Transverse colon (tissue), 4 donors: Measurements from ENCODE around the gene GRK4. TPM values are rescaled to one million over a fixed set of nuclear protein-coding genes. Genes with fewer than 3 reads are reported as not detected.
"Not testable (repeated sequence)": the region's sequence is repeated elsewhere in the genome, so short reads cannot be mapped to it uniquely, and the experiment has no call there.

Experiments
- DNase-seq: peaks from one replicate; pipeline ENCODE4 v3.0.0-alpha.2; 2019
- H3K27ac ChIP-seq, 4 donors: fragments of 200-600 bp; sonication (generic); 2 replicates each; pipeline ENCODE4 v1.5.1; 2016 to 2018; ENCODE audit warnings: inconsistent platforms in 4 of 4
- H3K27me3 ChIP-seq: fragments of 200-600 bp; sonication (generic); 2 replicates; pipeline ENCODE4 v1.5.1; 2017; ENCODE audit warnings: inconsistent platforms
- H3K36me3 ChIP-seq, 4 donors: fragments of 200-600 bp; sonication (generic); 2 replicates each; pipeline ENCODE4 v1.5.1; 2017 to 2019; ENCODE audit warnings: inconsistent platforms in 4 of 4
- H3K4me1 ChIP-seq, 4 donors: fragments of 200-600 bp; sonication (generic); 2 replicates each; pipeline ENCODE4 v1.5.1; 2017 to 2020; ENCODE audit warnings: inconsistent platforms in 4 of 4
- H3K4me3 ChIP-seq, 4 donors: fragments of 200-600 bp; sonication (generic); 1 replicate in 1 of 4; 2 replicates in 3 of 4; pipeline versions ENCODE4 v1.5.1 to v1.6.1; 2017 to 2019; ENCODE audit warnings: inconsistent platforms in 4 of 4
- H3K9me3 ChIP-seq, 2 donors: fragments of 200-600 bp; sonication (generic); 2 replicates each; pipeline ENCODE4 v1.5.1; 2017 to 2019; ENCODE audit warnings: inconsistent platforms in 2 of 2
- EP300 ChIP-seq: sonication (generic); formaldehyde crosslinking; IDR thresholded peaks from one replicate; pipeline ENCODE4 v1.6.1; 2017; ENCODE audit warnings: antibody characterized with exemption, low read depth
- POLR2A ChIP-seq: fragments of 450-650 bp; IDR thresholded peaks from one replicate; pipeline ENCODE4 v1.6.1; 2016; ENCODE audit warnings: antibody characterized with exemption, mild to moderate bottlenecking, moderate library complexity
- POLR2AphosphoS5 ChIP-seq, 3 donors: sonication (generic); formaldehyde crosslinking; IDR thresholded peaks; one replicate each; pipeline ENCODE4 v1.6.1; 2016; ENCODE audit warnings: antibody characterized with exemption in 3 of 3
- WGBS, 2 donors: methylation state at CpG; one replicate each; pipeline ENCODE4 v1.1.5; 2018; ENCODE audit warnings: low coverage in 1 of 2; 5-methylcytosine and 5-hydroxymethylcytosine counted together
- in situ Hi-C, 4 donors: fragments of 200-750 bp; cut with MboI; loops; one replicate each; pipeline versions ENCODE4 v1.15.0 to v1.15.1; 2017; ENCODE audit warnings: low sequenced_read_pairs in 3 of 4, low pct_ligation_motif_present in 1 of 4, low pct_unique_long_range_greater_than_20kb in 1 of 4
- intact Hi-C: fragments of 100-400 bp; cut with DNase I; formaldehyde crosslinking; loops from one replicate; pipeline ENCODE4 v1.15.1; 2023; ENCODE audit warnings: low total_unique reads
- total RNA-seq, 4 donors: library from RNA; depleted of rRNA; stranded (reverse); fragments of >200 nt; gene quantifications; one replicate each; pipeline ENCODE4 v1.1.0, GENCODE V29; 2016
- TF ChIP-seq, protein P1 (sequence below), 5 experiments: fragments of 200-600 bp in 3 of 5; fragments of 450-650 bp in 2 of 5; sonication (generic) in 3 of 5; IDR thresholded peaks; 1 replicate in 2 of 5; 2 replicates in 3 of 5; pipeline ENCODE4 v1.5.1; 2016 to 2017; ENCODE audit warnings: antibody characterized with exemption in 5 of 5, inconsistent platforms in 3 of 5, mild to moderate bottlenecking in 2 of 5, moderate library complexity in 1 of 5

GRK4 gene
- total RNA-seq, 4 donors from 2014 or later: 2.5 to 7.9 (median 4.1) TPM

DNA sequence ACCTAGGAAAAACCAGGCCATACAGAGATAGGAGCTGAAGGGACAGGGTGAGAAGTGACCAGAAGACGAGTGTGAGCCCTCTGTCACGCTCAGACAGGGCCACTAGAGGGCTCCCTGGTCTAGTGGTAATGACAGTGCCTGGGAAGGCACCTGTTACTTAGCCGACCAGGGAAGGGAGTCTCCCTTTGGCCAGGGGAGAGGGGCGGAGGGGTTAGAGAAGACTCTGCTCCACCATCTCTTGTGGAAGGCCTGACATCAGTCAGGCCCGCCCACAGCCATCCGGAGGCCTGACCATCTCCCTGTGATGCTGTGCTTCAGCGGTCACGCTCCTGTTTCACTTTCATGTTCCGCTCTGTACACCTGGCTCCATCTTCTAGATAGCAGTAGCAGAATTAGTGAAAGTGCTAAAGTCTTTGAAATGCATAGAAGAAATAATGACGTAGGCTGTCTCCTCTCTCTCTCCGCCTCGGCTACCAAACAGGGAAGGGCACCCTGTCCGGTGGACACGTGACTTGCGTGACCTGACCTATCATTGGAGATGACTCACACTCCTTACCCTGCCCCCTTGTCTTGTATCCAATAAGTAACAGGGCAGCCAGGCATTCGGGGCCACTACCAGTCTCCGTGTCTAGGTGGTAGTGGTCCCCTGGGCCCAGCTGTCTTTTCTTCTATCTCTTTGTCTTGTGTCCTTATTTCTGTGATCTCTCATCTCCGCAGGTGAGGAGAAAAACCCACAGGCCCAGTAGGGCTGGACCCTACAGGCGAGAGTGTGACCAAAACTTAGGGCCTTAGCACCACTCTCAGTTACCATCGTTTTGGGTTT, 84.3 kb downstream of the GRK4 start:
- H3K27ac ChIP-seq: peak overlapping the region in 3 of 4 donors; percentile 3 to 38 (median 4)
- intact Hi-C loops: loop anchor here (10.0 kb wide), 1 partner anchor 283 kb away; no protein-coding TSS in a partner anchor

DNA sequence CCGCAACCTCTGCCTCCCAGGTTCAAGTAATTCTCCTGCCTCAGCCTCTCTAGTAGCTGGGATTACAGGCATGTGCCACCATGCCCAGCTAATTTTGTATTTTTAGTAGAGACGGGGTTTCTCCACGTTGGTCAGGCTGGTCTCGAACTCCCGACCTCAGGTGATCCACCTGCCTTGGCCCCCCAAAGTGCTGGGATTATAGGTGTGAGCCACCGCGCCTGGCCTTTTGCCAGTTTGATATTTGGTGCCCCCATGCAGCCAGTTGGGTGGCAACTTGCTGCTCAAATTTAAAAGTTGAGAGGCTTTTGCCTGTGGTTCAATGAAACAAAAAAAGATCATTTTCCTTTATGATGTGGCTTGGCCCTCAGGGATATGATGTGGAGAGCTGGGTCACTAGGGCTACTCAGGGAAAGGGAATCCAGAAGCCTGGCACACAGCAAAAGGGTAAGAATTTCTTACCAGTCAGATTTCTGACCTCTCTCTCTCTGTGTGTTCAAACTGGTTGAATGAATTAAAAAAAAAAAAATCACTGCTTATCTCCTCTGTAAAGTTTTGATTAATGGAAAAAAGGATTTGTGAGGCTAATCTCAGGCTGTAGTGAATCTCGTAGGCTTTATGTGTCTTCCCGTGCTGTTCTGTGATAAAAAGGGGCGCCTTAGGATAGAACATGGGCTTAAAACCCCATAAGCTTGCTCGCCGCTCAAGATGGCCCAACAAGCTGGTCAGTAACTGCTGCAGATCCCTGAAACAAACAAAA, 87.9 kb downstream of the GRK4 start:
- H3K27ac ChIP-seq, H3K4me1 ChIP-seq, H3K9me3 ChIP-seq, DNase-seq, in situ Hi-C loops, intact Hi-C loops, H3K36me3 ChIP-seq, H3K27me3 ChIP-seq, H3K4me3 ChIP-seq: not testable (repeated sequence)
- 85 to 92% methylated on average over 2 to 12 of the region's 12 CpGs for WGBS, 2 donors

More for the DNA sequence above, 84.3 kb downstream of the GRK4 start:
- peaks cover 0 to 16% (median 11%) of the 10 kb centered on the region in 4 donors for H3K4me1 ChIP-seq
- peak; percentile 78 for DNase-seq
- H3K27me3 ChIP-seq: no peaks in the 10 kb centered on the region
- peak overlapping the region in 3 of 4 donors; percentile 28 to 49 (median 36) for H3K4me3 ChIP-seq
- TF ChIP-seq, protein P1, sequence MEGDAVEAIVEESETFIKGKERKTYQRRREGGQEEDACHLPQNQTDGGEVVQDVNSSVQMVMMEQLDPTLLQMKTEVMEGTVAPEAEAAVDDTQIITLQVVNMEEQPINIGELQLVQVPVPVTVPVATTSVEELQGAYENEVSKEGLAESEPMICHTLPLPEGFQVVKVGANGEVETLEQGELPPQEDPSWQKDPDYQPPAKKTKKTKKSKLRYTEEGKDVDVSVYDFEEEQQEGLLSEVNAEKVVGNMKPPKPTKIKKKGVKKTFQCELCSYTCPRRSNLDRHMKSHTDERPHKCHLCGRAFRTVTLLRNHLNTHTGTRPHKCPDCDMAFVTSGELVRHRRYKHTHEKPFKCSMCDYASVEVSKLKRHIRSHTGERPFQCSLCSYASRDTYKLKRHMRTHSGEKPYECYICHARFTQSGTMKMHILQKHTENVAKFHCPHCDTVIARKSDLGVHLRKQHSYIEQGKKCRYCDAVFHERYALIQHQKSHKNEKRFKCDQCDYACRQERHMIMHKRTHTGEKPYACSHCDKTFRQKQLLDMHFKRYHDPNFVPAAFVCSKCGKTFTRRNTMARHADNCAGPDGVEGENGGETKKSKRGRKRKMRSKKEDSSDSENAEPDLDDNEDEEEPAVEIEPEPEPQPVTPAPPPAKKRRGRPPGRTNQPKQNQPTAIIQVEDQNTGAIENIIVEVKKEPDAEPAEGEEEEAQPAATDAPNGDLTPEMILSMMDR (IDR thresholded peaks at IDR 0.05): peak; percentile 68 to 78 (median 70)
- no peak for TF ChIP-seq EP300
- peak; percentile 0 for TF ChIP-seq POLR2A
- in situ Hi-C loops: no loop called here
- no peaks in the 10 kb centered on the region for H3K9me3 ChIP-seq
- H3K36me3 ChIP-seq: no peaks in the 10 kb centered on the region
- WGBS, 2 donors: 29 to 31% methylated on average over 7 to 20 of the region's 20 CpGs

DNA sequence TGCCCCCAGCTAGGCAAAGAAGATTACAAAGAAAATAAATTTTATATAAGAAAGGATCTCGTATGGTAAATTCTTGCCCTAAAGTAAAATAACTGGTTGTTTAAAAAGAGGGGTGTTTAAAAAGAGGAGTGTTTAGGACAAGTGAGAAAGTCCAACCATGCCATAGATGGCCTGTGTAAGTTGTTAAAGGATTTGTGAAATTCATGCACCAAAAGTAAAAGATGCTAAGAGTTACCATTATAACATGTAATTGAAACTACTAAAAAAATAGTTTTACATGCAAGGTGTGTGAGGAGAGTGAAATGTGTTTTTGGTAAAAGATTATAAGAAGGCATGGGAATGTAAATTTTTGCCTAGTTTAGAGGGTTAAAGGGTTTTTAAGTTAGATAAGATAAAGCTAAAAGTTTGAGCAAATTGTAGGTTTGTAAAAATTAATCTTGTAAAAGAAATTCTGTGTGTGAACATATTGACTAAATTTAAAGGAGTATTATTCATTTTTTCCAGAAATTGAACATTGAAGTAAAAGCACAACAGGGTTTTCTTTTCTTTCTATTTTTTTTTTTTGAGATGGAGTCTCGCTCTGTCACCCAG, 90.9 kb downstream of the GRK4 start:
- Histone ChIP-seq H3K27me3 (no peaks in the 10 kb centered on the region), H3K4me1 (no peaks in the 10 kb centered on the region), H3K27ac (no peak overlapping the region), H3K4me3 (no peak overlapping the region), H3K36me3 (no peaks in the 10 kb centered on the region), H3K9me3 (peaks cover 0 to 4% of the 10 kb centered on the region in 2 donors)
- TF ChIP-seq POLR2A (no peak), POLR2AphosphoS5 (IDR thresholded peaks at IDR 0.05) (no peak), EP300 (no peak)
- TF ChIP-seq, protein P1 (IDR thresholded peaks at IDR 0.05): no peak
- DNase-seq: no peak
- intact Hi-C loops: no loop called here
- 86 to 95% methylated on average over 2 of the region's 2 CpGs for WGBS, 2 donors
- in situ Hi-C loops: no loop called here

DNA sequence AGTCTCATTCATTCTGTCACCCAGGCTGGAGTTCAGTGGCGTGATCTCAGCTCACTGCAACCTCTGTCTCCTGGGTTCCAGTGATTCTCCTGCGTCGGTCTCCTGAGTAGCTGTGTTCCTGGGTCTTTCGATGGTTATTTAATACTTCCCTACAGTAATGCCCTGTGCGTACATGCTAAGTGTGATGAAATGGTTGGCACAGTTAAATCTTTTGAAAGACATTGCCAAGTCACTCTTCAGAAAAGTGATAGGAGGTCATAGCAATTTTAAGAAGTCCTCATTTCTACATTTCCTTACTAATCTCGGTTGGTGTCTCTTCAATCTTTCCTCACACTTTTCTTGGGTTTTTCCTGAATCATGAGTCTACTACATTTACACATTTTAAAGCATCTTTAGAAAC, 96.6 kb downstream of the GRK4 start:
- Histone ChIP-seq H3K27me3 (no peaks in the 10 kb centered on the region), H3K36me3 (no peaks in the 10 kb centered on the region), H3K4me3 (no peak overlapping the region), H3K4me1 (no peaks in the 10 kb centered on the region), H3K9me3 (peaks cover 0 to 4% of the 10 kb centered on the region in 2 donors), H3K27ac (no peak overlapping the region)
- DNase-seq: no peak
- intact Hi-C loops: no loop called here
- in situ Hi-C loops: no loop called here
- TF ChIP-seq EP300 (no peak), POLR2A (no peak), POLR2AphosphoS5 (IDR thresholded peaks at IDR 0.05) (no peak)
- TF ChIP-seq, protein P1 (IDR thresholded peaks at IDR 0.05): no peak
- WGBS, 2 donors: 89 to 96% methylated on average over 1 to 6 of the region's 6 CpGs
